K562 (cell line): ENCODE measurements around the gene MFN1. TPM values are rescaled to one million over a fixed set of nuclear protein-coding genes. Genes with fewer than 3 reads are reported as not detected.

ENCODE experiments used
- CBX1 ChIP-seq: sonication (generic); IDR thresholded peaks from 2 replicates; pipeline ENCODE4 v1.6.1; 2016; ENCODE audit warnings: antibody characterized with exemption, low read depth, mild to moderate bottlenecking
- CBX3 ChIP-seq, 2 experiments: IDR thresholded peaks; 1 replicate in 1 of 2; 2 replicates in 1 of 2; pipeline ENCODE4 v1.6.1; 2012; ENCODE audit warnings: inconsistent platforms in 2 of 2, low read length in 2 of 2, borderline replicate concordance in 1 of 2, control low read depth in 1 of 2
- CCAR2 ChIP-seq: fragments of 200-400 bp; formaldehyde crosslinking; IDR thresholded peaks from 2 replicates; pipeline ENCODE4 v1.6.1; 2017; ENCODE audit warnings: mild to moderate bottlenecking, low read depth, low read length
- CREB1 ChIP-seq, 2 experiments: sonication (generic) in 1 of 2; formaldehyde crosslinking in 1 of 2; IDR thresholded peaks; 2 replicates each; pipeline versions ENCODE4 v1.6.1 to v1.8.0; 2012 to 2022; ENCODE audit warnings: inconsistent platforms in 1 of 2, mild to moderate bottlenecking in 1 of 2, missing genetic modification reagents in 1 of 2, moderate library complexity in 1 of 2
- DDX20 ChIP-seq: fragments of 450-650 bp; IDR thresholded peaks from 2 replicates; pipeline ENCODE4 v1.6.1; 2016; ENCODE audit warnings: missing genetic modification characterization, low read depth, mild to moderate bottlenecking, missing compliant biosample characterization, moderate library complexity
- EZH2 ChIP-seq: IDR thresholded peaks from 2 replicates; pipeline ENCODE4 v1.6.1; 2012; ENCODE audit warnings: low read depth, mild to moderate bottlenecking, inconsistent platforms, low read length, borderline replicate concordance
- FIP1L1 ChIP-seq: fragments of 200-400 bp; formaldehyde crosslinking; IDR thresholded peaks from 2 replicates; pipeline ENCODE4 v1.6.1; 2018; ENCODE audit warnings: mild to moderate bottlenecking, low read depth, low read length; ENCODE audit not compliant: poor library complexity, severe bottlenecking
- MEF2A ChIP-seq: IDR thresholded peaks from 2 replicates; pipeline ENCODE4 v1.6.1; 2011; ENCODE audit warnings: low read depth, mild to moderate bottlenecking, low read length, moderate library complexity; ENCODE audit not compliant: control insufficient read depth
- MEF2D ChIP-seq: conservative IDR thresholded peaks from 2 replicates; pipeline ENCODE4 v1.6.1; 2016; ENCODE audit warnings: low read depth, missing genetic modification characterization, missing compliant biosample characterization
- NCOR1 ChIP-seq: fragments of 450-650 bp; IDR thresholded peaks from 2 replicates; pipeline ENCODE4 v1.6.1; 2016; ENCODE audit warnings: mild to moderate bottlenecking, moderate library complexity
- NRF1 ChIP-seq, 2 experiments: fragments of 450-650 bp; IDR thresholded peaks in 1 of 2; conservative IDR thresholded peaks in 1 of 2; 2 replicates each; pipeline ENCODE4 v1.6.1; 2014; ENCODE audit warnings: mild to moderate bottlenecking in 2 of 2
- PHB ChIP-seq: fragments of 250-450 bp; sonication (Bioruptor Pico); IDR thresholded peaks from 2 replicates; pipeline ENCODE4 v1.5.0; 2021
- RNF2 ChIP-seq: sonication (generic); IDR thresholded peaks from 2 replicates; pipeline ENCODE4 v1.6.1; 2016
- TARDBP ChIP-seq: fragments of 450-650 bp; IDR thresholded peaks from 2 replicates; pipeline ENCODE4 v1.6.1; 2016
- TGIF2 ChIP-seq: sonication (generic); formaldehyde crosslinking; IDR thresholded peaks from 2 replicates; pipeline ENCODE4 v1.8.1; 2022; ENCODE audit warnings: mild to moderate bottlenecking, missing genetic modification reagents, moderate library complexity
- XRCC5 ChIP-seq: fragments of 200-400 bp; formaldehyde crosslinking; IDR thresholded peaks from 2 replicates; pipeline ENCODE4 v1.6.1; 2017; ENCODE audit warnings: low read depth, mild to moderate bottlenecking, low read length
- ZBTB8A ChIP-seq: fragments of 450-650 bp; IDR thresholded peaks from 2 replicates; pipeline ENCODE4 v1.6.1; 2018; ENCODE audit warnings: mild to moderate bottlenecking, moderate library complexity; ENCODE audit not compliant: partially characterized antibody
- ZFX ChIP-seq: sonication (generic); formaldehyde crosslinking; IDR thresholded peaks from 2 replicates; pipeline ENCODE4 v1.8.0; 2022; ENCODE audit warnings: mild to moderate bottlenecking, missing genetic modification reagents, moderate library complexity
- ZNF431 ChIP-seq: sonication (generic); formaldehyde crosslinking; IDR thresholded peaks from 2 replicates; pipeline ENCODE4 v1.8.0; 2022; ENCODE audit warnings: mild to moderate bottlenecking, missing genetic modification reagents
- ZNF436 ChIP-seq: fragments of 250-450, 450-650 bp; sonication (Bioruptor Pico); formaldehyde crosslinking; IDR thresholded peaks from 2 replicates; pipeline ENCODE4 v1.7.0; 2020; ENCODE audit warnings: mild to moderate bottlenecking
- ZNF561 ChIP-seq: fragments of 450-650 bp; formaldehyde crosslinking; conservative IDR thresholded peaks from 2 replicates; pipeline ENCODE4 v1.4.0; 2020; ENCODE audit warnings: mild to moderate bottlenecking, moderate library complexity
- polyA plus RNA-seq, 8 experiments: library from polyadenylated mRNA; depleted of rRNA in 4 of 8; stranded (reverse) in 5 of 8; unstranded in 3 of 8; fragments of >200 nt; fragmentation: Nextera tagmentation in 2 of 8; fragmentation: Illumina TruSeq in 1 of 8; extraction: Ambion mirVana in 2 of 8; extraction: Trizol in 1 of 8; gene quantifications; 2 replicates each; pipeline versions ENCODE4 v1.2.1 to v1.2.3, GENCODE V29; 2011 to 2014; ENCODE audit warnings: inconsistent platforms in 1 of 8, missing spikeins in 1 of 8
- total RNA-seq, 7 experiments: library from RNA; depleted of rRNA in 6 of 7; stranded (reverse); fragments of >200 nt in 6 of 7; fragmentation: Illumina TruSeq in 2 of 7; extraction: Trizol in 2 of 7; gene quantifications; 2 replicates each; pipeline versions ENCODE4 v1.2.1 to v1.2.3, GENCODE V29; 2011 to 2021; ENCODE audit warnings: low replicate concordance in 1 of 7
- TF ChIP-seq, protein P1 (sequence below), 2 experiments: IDR thresholded peaks; 2 replicates each; pipeline ENCODE4 v1.6.1; 2012; ENCODE audit warnings: improper control_type of control experiment in 2 of 2, low read depth in 2 of 2, low read length in 2 of 2, borderline replicate concordance in 1 of 2
- TF ChIP-seq, protein P2 (sequence below): sonication (generic); formaldehyde crosslinking; IDR thresholded peaks from 2 replicates; pipeline ENCODE4 v1.9.0; 2022; ENCODE audit warnings: mild to moderate bottlenecking, missing genetic modification reagents
- TF ChIP-seq, protein P3 (sequence below): fragments of 250-450 bp; sonication (Bioruptor Pico); IDR thresholded peaks from 2 replicates; pipeline ENCODE4 v1.5.0; 2021

Gene MFN1
- total and polyA plus RNA-seq, 9 of the 15 experiments (the other 6 are each of a cell fraction or from before 2014, with no cell fraction given) = 10.5 to 42.7 (median 22.6) TPM

DNA sequence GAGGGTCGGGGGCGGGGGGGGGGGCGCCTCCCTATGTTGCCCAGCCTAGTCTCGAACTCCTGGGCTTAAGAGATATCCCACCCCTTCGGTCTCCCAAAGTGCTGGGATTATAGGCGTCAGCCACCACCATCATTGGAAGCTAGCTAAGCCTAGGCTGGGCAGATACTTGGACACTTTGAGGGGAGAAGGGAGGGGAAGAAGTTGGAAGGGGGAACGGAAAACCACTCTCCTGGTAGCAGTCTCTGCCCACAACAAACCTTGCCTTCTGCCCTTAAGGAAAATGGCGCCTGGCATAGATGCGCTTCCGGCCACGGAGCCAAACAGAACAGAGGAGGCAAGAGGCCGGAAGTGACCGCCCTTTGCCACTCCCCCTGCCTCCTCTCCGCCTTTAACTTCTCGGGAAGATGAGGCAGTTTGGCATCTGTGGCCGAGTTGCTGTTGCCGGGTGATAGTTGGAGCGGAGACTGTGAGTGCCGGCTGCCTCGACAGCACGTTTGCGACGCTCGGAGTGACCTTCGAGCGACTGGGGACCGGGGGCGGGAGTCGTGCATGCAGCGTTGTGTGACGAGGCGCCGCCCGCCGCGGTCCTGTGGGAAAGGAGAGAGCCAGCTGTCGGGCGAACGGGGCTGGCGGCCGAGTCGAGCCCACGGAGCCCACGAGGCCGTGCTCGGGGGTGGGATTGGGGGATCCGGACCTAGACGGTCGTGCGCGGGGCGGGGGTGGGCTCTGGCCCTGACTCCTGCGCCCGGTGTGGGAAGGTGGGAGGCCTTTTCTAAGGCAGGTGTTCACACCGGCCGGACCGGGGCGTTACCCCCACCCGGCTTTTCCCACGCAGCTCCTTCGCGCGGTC, at the start of gene MFN1 (continued):
- no peak for TF ChIP-seq DDX20 (tag)
- TF ChIP-seq CBX1 = 0 out of 2 replicates have a peak, but pooled peaks have one; percentile 71
- TF ChIP-seq MEF2A = no peak
- TF ChIP-seq, protein P1, sequence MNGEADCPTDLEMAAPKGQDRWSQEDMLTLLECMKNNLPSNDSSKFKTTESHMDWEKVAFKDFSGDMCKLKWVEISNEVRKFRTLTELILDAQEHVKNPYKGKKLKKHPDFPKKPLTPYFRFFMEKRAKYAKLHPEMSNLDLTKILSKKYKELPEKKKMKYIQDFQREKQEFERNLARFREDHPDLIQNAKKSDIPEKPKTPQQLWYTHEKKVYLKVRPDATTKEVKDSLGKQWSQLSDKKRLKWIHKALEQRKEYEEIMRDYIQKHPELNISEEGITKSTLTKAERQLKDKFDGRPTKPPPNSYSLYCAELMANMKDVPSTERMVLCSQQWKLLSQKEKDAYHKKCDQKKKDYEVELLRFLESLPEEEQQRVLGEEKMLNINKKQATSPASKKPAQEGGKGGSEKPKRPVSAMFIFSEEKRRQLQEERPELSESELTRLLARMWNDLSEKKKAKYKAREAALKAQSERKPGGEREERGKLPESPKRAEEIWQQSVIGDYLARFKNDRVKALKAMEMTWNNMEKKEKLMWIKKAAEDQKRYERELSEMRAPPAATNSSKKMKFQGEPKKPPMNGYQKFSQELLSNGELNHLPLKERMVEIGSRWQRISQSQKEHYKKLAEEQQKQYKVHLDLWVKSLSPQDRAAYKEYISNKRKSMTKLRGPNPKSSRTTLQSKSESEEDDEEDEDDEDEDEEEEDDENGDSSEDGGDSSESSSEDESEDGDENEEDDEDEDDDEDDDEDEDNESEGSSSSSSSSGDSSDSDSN (IDR thresholded peaks at IDR 0.05; ENCODE audit: borderline replicate concordance in 1 of 2, low read depth in 2 of 2, low read length in 2 of 2) = no peak
- TF ChIP-seq PHB (CRISPR knock-in tag) = no peak
- TF ChIP-seq CBX3 (IDR thresholded peaks at IDR 0.05; ENCODE audit: borderline replicate concordance in 1 of 2, low read length in 2 of 2) = peak in 1 of 2 experiments; percentile 74; a peak in 1 of 3 replicates
- peak; percentile 58; the same call in 1 of the 2 replicates for TF ChIP-seq CREB1 (IDR thresholded peaks at IDR 0.05)
- peak; percentile 80 for TF ChIP-seq CREB1 (CRISPR knock-in tag; IDR thresholded peaks at IDR 0.05)
- no peak for TF ChIP-seq MEF2D
- TF ChIP-seq TARDBP = no peak
- TF ChIP-seq, protein P2, sequence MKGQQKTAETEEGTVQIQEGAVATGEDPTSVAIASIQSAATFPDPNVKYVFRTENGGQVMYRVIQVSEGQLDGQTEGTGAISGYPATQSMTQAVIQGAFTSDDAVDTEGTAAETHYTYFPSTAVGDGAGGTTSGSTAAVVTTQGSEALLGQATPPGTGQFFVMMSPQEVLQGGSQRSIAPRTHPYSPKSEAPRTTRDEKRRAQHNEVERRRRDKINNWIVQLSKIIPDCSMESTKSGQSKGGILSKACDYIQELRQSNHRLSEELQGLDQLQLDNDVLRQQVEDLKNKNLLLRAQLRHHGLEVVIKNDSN (CRISPR knock-in tag) = no peak
- no peak for TF ChIP-seq EZH2
- TF ChIP-seq CCAR2 = no peak
- no peak for TF ChIP-seq FIP1L1
- no peak for TF ChIP-seq ZNF561 (CRISPR knock-in tag)
- TF ChIP-seq ZNF436 (CRISPR knock-in tag) = no peak
- TF ChIP-seq NCOR1 = no peak; the same call in 1 of the 2 replicates
- TF ChIP-seq ZNF431 (CRISPR knock-in tag) = no peak
- no peak for TF ChIP-seq RNF2
- peak; percentile 72 for TF ChIP-seq ZFX
- TF ChIP-seq, protein P3, sequence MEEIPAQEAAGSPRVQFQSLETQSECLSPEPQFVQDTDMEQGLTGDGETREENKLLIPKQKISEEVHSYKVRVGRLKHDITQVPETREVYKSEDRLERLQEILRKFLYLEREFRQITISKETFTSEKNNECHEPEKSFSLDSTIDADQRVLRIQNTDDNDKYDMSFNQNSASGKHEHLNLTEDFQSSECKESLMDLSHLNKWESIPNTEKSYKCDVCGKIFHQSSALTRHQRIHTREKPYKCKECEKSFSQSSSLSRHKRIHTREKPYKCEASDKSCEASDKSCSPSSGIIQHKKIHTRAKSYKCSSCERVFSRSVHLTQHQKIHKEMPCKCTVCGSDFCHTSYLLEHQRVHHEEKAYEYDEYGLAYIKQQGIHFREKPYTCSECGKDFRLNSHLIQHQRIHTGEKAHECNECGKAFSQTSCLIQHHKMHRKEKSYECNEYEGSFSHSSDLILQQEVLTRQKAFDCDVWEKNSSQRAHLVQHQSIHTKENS (CRISPR knock-in tag) = no peak
- peak; percentile 77 for TF ChIP-seq TGIF2 (CRISPR knock-in tag)
- TF ChIP-seq NRF1 (conservative IDR thresholded peaks at IDR 0.05 in 1 of 2, IDR thresholded peaks at IDR 0.05 in 1 of 2) = peak in 1 of 2 experiments; percentile 45; a peak in 2 of 4 replicates
- TF ChIP-seq ZBTB8A = no peak
- TF ChIP-seq XRCC5 = no peak
